ENCODE results near the gene BRME1.

The BRME1 gene

DNA sequence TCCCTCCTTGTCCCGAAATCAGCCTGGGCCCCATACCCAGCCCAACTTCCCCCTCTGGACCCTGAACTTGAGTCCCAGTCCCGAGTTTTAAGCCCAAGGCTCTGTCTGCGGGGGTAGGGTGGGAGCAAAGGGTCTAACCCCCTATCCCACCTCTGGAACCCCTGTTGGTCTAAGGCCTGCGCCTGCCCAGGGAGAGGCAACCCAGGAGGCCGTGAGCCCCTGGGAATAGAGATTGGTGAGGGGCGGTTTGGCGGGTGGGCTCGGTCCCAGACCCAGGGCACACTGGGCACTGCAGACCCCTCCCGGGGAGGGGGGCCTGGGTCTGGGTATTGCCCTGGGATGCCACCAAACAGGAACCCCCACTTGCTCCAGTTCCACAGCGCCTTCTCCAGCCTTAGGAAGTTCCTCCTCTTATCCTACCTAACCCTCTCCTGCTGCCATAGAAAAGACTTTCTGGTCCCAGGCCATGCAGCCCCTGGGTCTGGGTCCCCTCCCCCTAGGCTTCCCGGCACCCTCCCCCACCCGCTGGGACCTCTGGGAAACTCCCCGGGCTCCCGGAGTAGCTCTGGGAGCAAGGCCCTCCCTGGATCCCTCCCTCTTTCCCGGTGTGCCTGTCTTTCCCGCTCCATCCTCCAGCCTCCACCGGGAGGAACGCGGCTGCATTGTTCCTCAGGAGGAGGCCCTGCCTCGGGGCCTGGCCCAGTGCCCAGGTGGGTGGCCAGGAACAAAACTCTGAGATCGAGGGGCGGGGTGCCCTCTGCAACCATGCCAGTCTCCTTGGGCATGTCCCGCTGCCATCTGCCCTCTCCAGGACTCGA is 62.6 kb downstream of the BRME1 start:
- TF ChIP-seq POLR2AphosphoS5 (IDR thresholded peaks at IDR 0.05; ENCODE audit: low read depth, low read length) (no peak), TAF1 (IDR thresholded peaks at IDR 0.05; ENCODE audit: low read depth, low read length) (no peak), PAX5 (IDR thresholded peaks at IDR 0.05; ENCODE audit: insufficient read depth, low read length, severe bottlenecking) (no peak), POU2F2 (IDR thresholded peaks at IDR 0.05; ENCODE audit: low read depth, low read length) (no peak), SPI1 (IDR thresholded peaks at IDR 0.05; ENCODE audit: low read depth, low read length) (no peak), POLR2A (IDR thresholded peaks at IDR 0.05; ENCODE audit: low read depth, low read length) (no peak)
- DNase-seq (ENCODE audit: insufficient read length, low spot score) (no peak), FAIRE-seq (no peak)

DNA sequence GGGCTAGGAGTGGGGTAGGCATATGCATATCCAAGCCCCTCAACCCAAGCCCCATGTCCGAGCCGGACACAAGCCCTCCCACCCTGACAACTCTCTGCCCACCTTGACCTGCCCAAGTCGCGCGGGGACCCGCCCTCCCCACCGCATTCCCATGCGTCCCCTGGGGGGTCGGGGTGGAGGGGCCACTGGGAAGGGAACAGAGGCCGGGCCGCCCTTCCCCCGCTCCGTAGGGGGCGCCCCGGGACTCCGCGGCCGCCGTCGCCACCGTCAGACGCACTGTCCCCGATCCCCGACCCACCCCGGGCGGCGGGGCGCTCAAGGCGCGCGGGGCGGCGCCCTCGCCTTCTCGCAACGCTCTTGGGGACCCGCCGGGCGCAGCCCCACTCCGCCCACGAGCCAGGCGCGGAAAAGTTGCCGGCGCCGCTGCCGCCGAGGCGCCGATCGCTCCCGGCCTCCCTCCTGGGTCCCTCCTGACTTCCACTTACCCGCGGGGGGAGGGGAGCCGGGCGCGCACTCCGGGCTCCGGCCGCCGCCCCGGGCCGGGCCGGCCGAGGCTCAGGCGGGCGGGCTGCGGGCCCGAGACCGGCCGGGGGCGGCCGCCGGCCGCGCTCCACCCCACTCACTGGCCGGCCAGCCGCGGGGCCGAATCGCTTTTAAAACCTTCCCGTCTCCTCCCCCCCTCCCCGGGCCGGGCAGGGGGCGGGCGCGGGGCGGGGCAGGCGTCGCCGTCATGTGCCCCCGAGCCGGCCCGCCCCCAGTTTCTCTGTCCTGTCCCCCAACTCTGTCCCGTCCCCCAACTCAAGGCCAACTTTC is 63.4 kb downstream of the BRME1 start:
- no peak for TF ChIP-seq SPI1 (IDR thresholded peaks at IDR 0.05; ENCODE audit: low read depth, low read length)
- TF ChIP-seq TAF1 (IDR thresholded peaks at IDR 0.05; ENCODE audit: low read depth, low read length), result peak; percentile 52; the same call in 1 of the 2 replicates
- no peak for TF ChIP-seq PAX5 (IDR thresholded peaks at IDR 0.05; ENCODE audit: insufficient read depth, low read length, severe bottlenecking)
- peak; percentile 21; the same call in 1 of the 2 replicates for TF ChIP-seq POLR2AphosphoS5 (IDR thresholded peaks at IDR 0.05; ENCODE audit: low read depth, low read length)
- peak; percentile 19; the same call in 1 of the 2 replicates for TF ChIP-seq POU2F2 (IDR thresholded peaks at IDR 0.05; ENCODE audit: low read depth, low read length)
- peak; percentile 71 for TF ChIP-seq POLR2A (IDR thresholded peaks at IDR 0.05; ENCODE audit: low read depth, low read length)
- DNase-seq (ENCODE audit: insufficient read length, low spot score) (peak; percentile 64), FAIRE-seq (peak; percentile 40)

DNA sequence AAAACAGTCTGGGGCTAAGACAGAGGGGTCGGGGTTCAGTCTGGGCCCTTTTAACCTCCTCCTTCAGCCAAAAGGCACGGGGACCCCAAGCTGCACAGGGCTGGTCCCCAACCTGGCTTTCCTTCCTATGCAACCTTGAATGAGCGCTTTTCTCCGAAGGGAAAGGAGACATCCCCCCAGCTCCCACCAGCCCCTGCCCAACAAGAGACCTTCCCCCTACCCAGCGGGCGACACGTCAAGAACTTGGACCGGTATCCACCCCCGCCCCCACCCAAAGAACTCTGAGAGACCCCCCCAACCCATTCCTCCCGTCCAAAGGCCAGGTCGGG is 64.0 kb downstream of the BRME1 start:
- FAIRE-seq, result no peak
- DNase-seq (ENCODE audit: insufficient read length, low spot score), result no peak
- TF ChIP-seq PAX5 (IDR thresholded peaks at IDR 0.05; ENCODE audit: insufficient read depth, low read length, severe bottlenecking) (no peak), SPI1 (IDR thresholded peaks at IDR 0.05; ENCODE audit: low read depth, low read length) (no peak), TAF1 (IDR thresholded peaks at IDR 0.05; ENCODE audit: low read depth, low read length) (no peak), POLR2A (IDR thresholded peaks at IDR 0.05; ENCODE audit: low read depth, low read length) (no peak), POU2F2 (IDR thresholded peaks at IDR 0.05; ENCODE audit: low read depth, low read length) (no peak), POLR2AphosphoS5 (IDR thresholded peaks at IDR 0.05; ENCODE audit: low read depth, low read length) (no peak)

- DNase-seq (ENCODE audit: insufficient read length, low spot score) (no peak), FAIRE-seq (no peak)
- TF ChIP-seq POLR2AphosphoS5 (IDR thresholded peaks at IDR 0.05; ENCODE audit: low read depth, low read length), result 0 out of 2 replicates have a peak, but pooled peaks have one; percentile 6
- TF ChIP-seq TAF1 (IDR thresholded peaks at IDR 0.05; ENCODE audit: low read depth, low read length), result no peak
These were observed 64.6 kb downstream of the BRME1 start for GRCh38 chr19:13841086-13841961.

DNA sequence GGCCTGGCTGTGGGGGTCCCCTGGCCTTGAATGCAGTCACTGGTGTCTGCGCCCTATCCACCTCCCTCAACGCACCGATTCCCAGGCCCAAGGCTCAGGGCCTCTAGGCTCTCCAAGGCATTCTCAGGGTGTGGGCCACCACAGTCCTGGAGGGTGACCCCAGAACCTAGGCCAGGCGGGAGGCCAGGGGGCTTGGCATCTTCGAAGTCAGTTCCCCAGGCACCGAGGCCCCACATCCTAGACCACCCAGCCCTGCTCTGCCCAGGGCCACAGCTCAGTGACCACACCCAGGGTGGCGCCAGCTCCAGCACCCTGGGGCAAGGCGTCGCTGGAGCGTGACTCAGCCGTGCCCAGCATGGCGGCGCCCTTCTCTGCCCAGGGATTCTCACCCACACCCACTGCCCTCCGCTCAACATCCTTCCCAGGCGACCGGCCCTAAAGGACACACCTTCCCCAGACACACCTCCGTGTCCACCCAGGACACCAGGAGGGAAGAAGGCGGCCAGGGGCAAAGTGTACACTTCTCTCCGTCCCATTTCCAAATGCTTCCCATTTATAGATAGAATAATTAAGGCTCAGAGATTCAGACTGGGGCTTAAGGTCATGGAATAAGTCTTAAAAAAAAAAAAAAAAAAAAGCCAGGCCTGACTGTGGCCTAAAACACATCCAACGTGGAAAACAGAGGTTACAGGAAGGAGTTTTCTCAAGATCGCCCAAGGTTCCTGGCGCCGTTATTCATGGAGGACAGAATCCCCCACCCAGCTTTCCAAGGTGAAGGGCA is 65.4 kb downstream of the BRME1 start:
- FAIRE-seq (peak; percentile 77), DNase-seq (ENCODE audit: insufficient read length, low spot score) (no peak)
- TF ChIP-seq TAF1 (IDR thresholded peaks at IDR 0.05; ENCODE audit: low read depth, low read length) (no peak), POLR2A (IDR thresholded peaks at IDR 0.05; ENCODE audit: low read depth, low read length) (peak; percentile 31), PAX5 (IDR thresholded peaks at IDR 0.05; ENCODE audit: insufficient read depth, low read length, severe bottlenecking) (peak; percentile 62), POU2F2 (IDR thresholded peaks at IDR 0.05; ENCODE audit: low read depth, low read length) (no peak), POLR2AphosphoS5 (IDR thresholded peaks at IDR 0.05; ENCODE audit: low read depth, low read length) (peak; percentile 42; the same call in 1 of the 2 replicates), SPI1 (IDR thresholded peaks at IDR 0.05; ENCODE audit: low read depth, low read length) (no peak)

GRCh38 chr19:13839938-13840304 is 66.0 kb downstream of the BRME1 start:
- DNase-seq (ENCODE audit: insufficient read length, low spot score) (no peak), FAIRE-seq (no peak)

DNA sequence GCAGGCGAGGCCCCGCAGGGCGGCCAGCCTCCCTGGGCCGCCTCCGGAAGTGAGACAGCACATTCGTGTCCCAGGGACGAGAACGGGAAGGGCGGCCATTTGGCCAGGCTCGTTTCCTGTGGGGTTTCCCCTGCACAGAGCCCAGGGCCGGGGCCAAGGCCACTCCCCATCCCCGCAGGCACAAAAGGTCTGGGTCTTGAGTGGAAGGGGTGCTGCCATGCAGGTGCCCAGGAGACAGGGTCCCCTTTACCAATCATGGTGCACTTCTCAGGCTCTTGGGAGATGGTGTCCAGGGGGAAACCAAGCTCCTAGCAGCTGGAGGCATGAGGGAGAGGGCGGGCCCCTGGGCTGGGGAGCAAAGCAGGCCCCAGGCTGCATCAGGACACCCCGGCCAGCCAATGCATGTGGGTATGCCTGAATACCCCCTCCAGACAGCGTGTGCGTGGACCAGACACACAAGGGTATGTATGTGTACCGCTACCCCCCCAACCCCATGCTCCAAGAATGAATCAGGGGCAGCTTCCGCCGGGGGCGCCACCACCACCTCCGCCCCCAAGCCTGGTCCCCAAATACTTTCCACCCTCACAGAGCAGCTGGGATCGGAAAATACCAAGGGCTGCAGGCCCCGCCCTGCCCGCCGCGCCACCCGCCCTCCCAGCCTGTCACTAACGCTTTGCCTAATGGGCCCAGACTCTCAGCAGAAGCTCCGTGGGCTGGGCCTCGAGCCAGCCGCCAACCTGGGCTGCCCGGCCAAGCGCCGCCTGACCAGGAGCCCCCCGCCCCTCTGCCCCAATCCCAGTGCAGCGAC is 66.6 kb downstream of the BRME1 start:
- FAIRE-seq (peak; percentile 96), DNase-seq (ENCODE audit: insufficient read length, low spot score) (peak; percentile 76)
- TF ChIP-seq POLR2A (IDR thresholded peaks at IDR 0.05; ENCODE audit: low read depth, low read length), result no peak; the same call in 1 of the 2 replicates
- no peak for TF ChIP-seq PAX5 (IDR thresholded peaks at IDR 0.05; ENCODE audit: insufficient read depth, low read length, severe bottlenecking)
- TF ChIP-seq SPI1 (IDR thresholded peaks at IDR 0.05; ENCODE audit: low read depth, low read length), result peak; percentile 48; the same call in 1 of the 2 replicates
- TF ChIP-seq POLR2AphosphoS5 (IDR thresholded peaks at IDR 0.05; ENCODE audit: low read depth, low read length), result peak; percentile 70
- TF ChIP-seq POU2F2 (IDR thresholded peaks at IDR 0.05; ENCODE audit: low read depth, low read length), result no peak; the same call in 1 of the 2 replicates
- peak; percentile 82 for TF ChIP-seq TAF1 (IDR thresholded peaks at IDR 0.05; ENCODE audit: low read depth, low read length)

More at GRCh38 chr19:13839938-13840304, 66.0 kb downstream of the BRME1 start:
- TF ChIP-seq POLR2A (IDR thresholded peaks at IDR 0.05; ENCODE audit: low read depth, low read length) (no peak), SPI1 (IDR thresholded peaks at IDR 0.05; ENCODE audit: low read depth, low read length) (no peak), TAF1 (IDR thresholded peaks at IDR 0.05; ENCODE audit: low read depth, low read length) (no peak)
